SKM-1 (cell line): ENCODE results near the gene GDPD3.

Source experiments
- DNase-seq: peaks from one replicate; lab custom pipeline; 2025; ENCODE audit not compliant: unreplicated experiment; lab: John Stamatoyannopoulos, UW

GDPD3 gene

GRCh38 chr16:30060836-30061554 is 52.3 kb downstream of the GDPD3 start:
- no peak for DNase-seq

- DNase-seq, result no peak
Observed at GRCh38 chr16:30060346-30060745, 53.0 kb downstream of the GDPD3 start.

GRCh38 chr16:30054959-30055553 is 58.3 kb downstream of the GDPD3 start:
- DNase-seq, result peak; percentile 17
